Esophagus muscularis mucosa (tissue), 4 donors: Measurements from ENCODE around the gene ERI2. TPM values are rescaled to one million over a fixed set of nuclear protein-coding genes. Genes with fewer than 3 reads are reported as not detected.

Source experiments
- DNase-seq: peaks from one replicate; pipeline ENCODE4 v3.0.0-alpha.2; 2017; ENCODE audit errors: extremely low spot score
- H3K27ac ChIP-seq, 4 donors: fragments of 200-600 bp; sonication (generic); replicated peaks in 1 of 4; 1 replicate in 3 of 4; 2 replicates in 1 of 4; pipeline ENCODE4 v1.5.1; 2016 to 2019; ENCODE audit warnings: mild to moderate bottlenecking in 1 of 4
- H3K27me3 ChIP-seq, 4 donors: fragments of 200-600 bp; sonication (generic); one replicate each; pipeline versions ENCODE4 v1.5.1 to v1.6.0; 2016 to 2019
- H3K36me3 ChIP-seq, 4 donors: fragments of 200-600 bp; sonication (generic); one replicate each; pipeline ENCODE4 v1.5.1; 2016 to 2019
- H3K4me1 ChIP-seq, 4 donors: fragments of 200-600 bp; sonication (generic); one replicate each; pipeline ENCODE4 v1.5.1; 2016 to 2019
- H3K4me3 ChIP-seq, 4 donors: fragments of 200-600 bp; sonication (generic); 1 replicate in 2 of 4; 2 replicates in 2 of 4; pipeline ENCODE4 v1.5.1; 2016 to 2019; ENCODE audit warnings: mild to moderate bottlenecking in 4 of 4, moderate library complexity in 1 of 4
- H3K9me3 ChIP-seq, 4 donors: fragments of 200-600 bp; sonication (generic); 1 replicate in 3 of 4; 2 replicates in 1 of 4; pipeline ENCODE4 v1.5.1; 2016 to 2019
- EP300 ChIP-seq: sonication (generic); formaldehyde crosslinking; IDR thresholded peaks from one replicate; pipeline ENCODE4 v1.6.1; 2017; ENCODE audit warnings: antibody characterized with exemption
- POLR2A ChIP-seq: fragments of 450-650 bp; IDR thresholded peaks from one replicate; pipeline ENCODE4 v1.6.1; 2017; ENCODE audit warnings: antibody characterized with exemption, moderate library complexity, mild to moderate bottlenecking, low read depth
- POLR2AphosphoS5 ChIP-seq, 2 donors: sonication (generic); formaldehyde crosslinking; IDR thresholded peaks; one replicate each; pipeline ENCODE4 v1.6.1; 2017; ENCODE audit warnings: antibody characterized with exemption in 2 of 2
- WGBS: methylation state at CpG from one replicate; pipeline ENCODE4 v1.1.5; 2018; 5-methylcytosine and 5-hydroxymethylcytosine counted together
- intact Hi-C: fragments of 100-400 bp; cut with DNase I; formaldehyde crosslinking; loops from one replicate; pipeline ENCODE4 v1.15.1; 2023
- total RNA-seq, 4 donors: library from RNA; depleted of rRNA; stranded (reverse); fragments of >200 nt; gene quantifications; one replicate each; pipeline versions ENCODE4 v1.1.0 to v1.2.1, GENCODE V29; 2016
- TF ChIP-seq, protein P1 (sequence below), 3 experiments: fragments of 200-600 bp in 2 of 3; fragments of 450-650 bp in 1 of 3; sonication (generic) in 2 of 3; IDR thresholded peaks; one replicate each; pipeline ENCODE4 v1.5.1; 2017 to 2019; ENCODE audit warnings: antibody characterized with exemption in 3 of 3, mild to moderate bottlenecking in 2 of 3, moderate library complexity in 1 of 3

Gene ERI2
- total RNA-seq, 4 donors from 2014 or later: 8.3 to 21.2 (median 13.6) TPM

DNA sequence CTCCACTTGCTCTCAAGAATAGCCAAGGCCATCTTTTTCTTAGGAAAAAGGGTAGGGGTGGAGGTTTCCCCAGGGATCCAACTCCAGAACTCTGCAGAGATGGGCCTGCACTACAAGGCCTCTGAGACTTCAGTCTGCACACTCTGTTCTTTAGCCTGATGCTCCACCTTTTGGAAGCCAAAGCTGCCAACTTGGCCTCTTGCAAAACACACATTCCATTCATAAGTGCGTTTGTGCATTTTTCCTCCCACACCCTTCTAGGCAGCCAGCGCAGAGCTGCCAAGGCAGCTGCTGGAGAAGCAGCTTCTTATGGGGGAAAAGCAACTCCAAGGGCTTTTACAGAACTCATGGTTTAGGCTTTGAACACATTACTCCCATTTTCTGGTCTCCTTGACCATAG lies 45.3 kb upstream of the ERI2 start:
- peaks cover 0 to 17% (median 10%) of the 10 kb centered on the region in 4 donors for H3K36me3 ChIP-seq
- H3K27ac ChIP-seq: peak overlapping the region; percentile 79 to 91 (median 85)
- intact Hi-C loops: loop anchor here (1.0 kb wide), 1 partner anchor 49 kb away; the partner anchor contains the start of genes DCUN1D3 and LYRM1
- H3K4me3 ChIP-seq: no peak overlapping the region
- no peaks in the 10 kb centered on the region for H3K27me3 ChIP-seq
- peaks cover 46 to 51% (median 49%) of the 10 kb centered on the region in 4 donors for H3K4me1 ChIP-seq
- WGBS: 13% methylated on average over 2 of the region's 2 CpGs
- TF ChIP-seq EP300 (peak; percentile 65), POLR2AphosphoS5 (IDR thresholded peaks at IDR 0.05) (peak; percentile 94 to 96), POLR2A (no peak)
- TF ChIP-seq, protein P1, sequence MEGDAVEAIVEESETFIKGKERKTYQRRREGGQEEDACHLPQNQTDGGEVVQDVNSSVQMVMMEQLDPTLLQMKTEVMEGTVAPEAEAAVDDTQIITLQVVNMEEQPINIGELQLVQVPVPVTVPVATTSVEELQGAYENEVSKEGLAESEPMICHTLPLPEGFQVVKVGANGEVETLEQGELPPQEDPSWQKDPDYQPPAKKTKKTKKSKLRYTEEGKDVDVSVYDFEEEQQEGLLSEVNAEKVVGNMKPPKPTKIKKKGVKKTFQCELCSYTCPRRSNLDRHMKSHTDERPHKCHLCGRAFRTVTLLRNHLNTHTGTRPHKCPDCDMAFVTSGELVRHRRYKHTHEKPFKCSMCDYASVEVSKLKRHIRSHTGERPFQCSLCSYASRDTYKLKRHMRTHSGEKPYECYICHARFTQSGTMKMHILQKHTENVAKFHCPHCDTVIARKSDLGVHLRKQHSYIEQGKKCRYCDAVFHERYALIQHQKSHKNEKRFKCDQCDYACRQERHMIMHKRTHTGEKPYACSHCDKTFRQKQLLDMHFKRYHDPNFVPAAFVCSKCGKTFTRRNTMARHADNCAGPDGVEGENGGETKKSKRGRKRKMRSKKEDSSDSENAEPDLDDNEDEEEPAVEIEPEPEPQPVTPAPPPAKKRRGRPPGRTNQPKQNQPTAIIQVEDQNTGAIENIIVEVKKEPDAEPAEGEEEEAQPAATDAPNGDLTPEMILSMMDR (IDR thresholded peaks at IDR 0.05): no peak
- DNase-seq: peak; percentile 94
- H3K9me3 ChIP-seq: no peaks in the 10 kb centered on the region

DNA sequence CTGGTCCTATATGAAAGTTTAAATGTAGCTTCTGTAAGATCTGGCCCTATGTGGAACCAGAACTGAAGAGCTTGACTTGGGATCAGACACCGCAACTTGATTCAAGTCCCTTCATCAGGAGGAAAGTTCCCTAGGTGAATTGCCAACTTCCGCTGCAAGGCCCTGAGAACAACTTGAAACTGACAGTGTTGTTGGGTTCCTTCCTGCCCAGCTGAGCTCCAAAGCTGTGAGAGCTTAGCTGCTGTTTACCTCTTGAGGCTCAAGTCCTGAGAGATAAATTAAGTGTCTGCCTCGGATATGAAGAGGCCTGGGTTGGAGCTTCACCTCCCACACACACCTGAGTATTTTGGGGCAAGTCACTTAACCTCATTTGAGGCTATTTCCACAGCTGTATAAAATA lies 44.7 kb upstream of the ERI2 start:
- 70% methylated on average over 3 of the region's 3 CpGs for WGBS
- Histone ChIP-seq H3K27me3 (no peaks in the 10 kb centered on the region), H3K36me3 (peaks cover 0 to 14% (median 9%) of the 10 kb centered on the region in 4 donors), H3K9me3 (no peaks in the 10 kb centered on the region), H3K27ac (peak overlapping the region; percentile 79 to 91 (median 85)), H3K4me1 (peaks cover 46 to 51% (median 49%) of the 10 kb centered on the region in 4 donors), H3K4me3 (no peak overlapping the region)
- intact Hi-C loops: loop anchor here (1.0 kb wide), 1 partner anchor 49 kb away; the partner anchor contains the start of genes DCUN1D3 and LYRM1
- TF ChIP-seq POLR2A (no peak), POLR2AphosphoS5 (IDR thresholded peaks at IDR 0.05) (peak in 1 of 2 donors; percentile 36), EP300 (no peak)
- TF ChIP-seq, protein P1 (IDR thresholded peaks at IDR 0.05): no peak
- no peak for DNase-seq

DNA sequence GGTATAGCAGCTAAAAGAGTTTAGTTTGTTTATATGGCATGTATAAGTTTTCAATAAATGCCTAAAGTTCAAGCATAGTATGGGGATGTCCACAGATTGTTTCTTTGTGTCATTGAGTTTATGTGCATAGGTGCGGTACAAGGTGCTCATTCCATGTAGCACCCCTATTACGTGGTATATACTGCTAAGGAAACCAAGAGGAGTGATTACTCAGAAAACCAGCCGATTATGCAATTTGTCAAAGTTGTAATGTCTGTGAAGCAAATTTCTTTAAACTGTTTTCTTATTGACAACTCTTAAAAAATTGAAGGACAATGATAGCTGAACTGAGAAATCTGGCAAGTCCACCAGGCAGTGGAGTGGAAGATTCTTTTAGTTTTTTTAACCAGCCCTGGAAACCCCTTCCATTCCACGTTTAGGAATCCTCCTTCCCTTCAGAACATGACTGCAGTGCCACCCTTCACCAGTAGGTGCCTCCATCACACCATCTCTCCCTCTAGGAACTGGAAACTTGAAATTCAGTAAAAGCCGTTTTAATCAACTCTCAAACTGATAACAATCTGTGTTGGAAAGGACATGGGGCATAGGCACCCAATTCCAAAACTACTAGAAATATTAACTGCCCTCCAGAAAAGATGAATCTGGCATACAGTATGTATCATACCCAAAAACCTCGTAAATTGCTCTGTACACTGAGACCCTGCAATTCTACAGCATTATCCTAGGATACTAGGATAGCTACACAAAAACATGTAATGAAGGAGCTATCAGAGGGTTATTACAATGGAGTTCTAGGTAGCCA lies 43.5 kb upstream of the ERI2 start:
- Histone ChIP-seq H3K4me1 (peaks cover 46 to 51% (median 49%) of the 10 kb centered on the region in 4 donors), H3K9me3 (no peaks in the 10 kb centered on the region), H3K36me3 (peaks cover 0 to 2% (median under 1%) of the 10 kb centered on the region in 4 donors), H3K27ac (peak overlapping the region; percentile 79 to 91 (median 85)), H3K27me3 (no peaks in the 10 kb centered on the region), H3K4me3 (no peak overlapping the region)
- WGBS: 43% methylated on average over 6 of the region's 6 CpGs
- TF ChIP-seq EP300 (no peak), POLR2AphosphoS5 (IDR thresholded peaks at IDR 0.05) (peak in 1 of 2 donors; percentile 4), POLR2A (no peak)
- TF ChIP-seq, protein P1 (IDR thresholded peaks at IDR 0.05): peak in 2 of 3 experiments; percentile 98 to 99
- DNase-seq: no peak
- intact Hi-C loops: loop anchor here (1.0 to 10.0 kb wide), 2 partner anchors 95 to 234 kb away; no protein-coding TSS in a partner anchor

DNA sequence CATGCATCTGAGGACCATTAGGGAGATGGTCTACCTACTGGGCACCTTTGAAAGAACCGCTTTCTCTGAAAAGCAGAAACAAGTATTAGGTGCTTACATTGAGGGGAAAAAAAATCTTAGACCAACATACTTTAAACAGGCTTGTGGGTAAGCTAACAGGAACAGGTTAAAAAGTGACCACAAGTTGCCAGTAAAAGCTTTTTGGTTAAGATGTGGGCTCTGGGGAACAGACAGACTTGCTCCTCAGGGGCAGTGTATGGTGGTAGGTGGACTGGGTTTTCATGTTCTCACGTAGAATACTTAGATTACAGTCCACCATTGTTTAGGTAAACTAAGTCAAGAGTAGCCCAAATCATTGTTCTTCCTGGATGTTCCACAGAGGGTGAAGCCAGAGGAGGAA lies 41.3 kb upstream of the ERI2 start:
- Histone ChIP-seq H3K9me3 (no peaks in the 10 kb centered on the region), H3K27ac (no peak overlapping the region), H3K4me3 (no peak overlapping the region), H3K4me1 (peaks cover 29 to 32% (median 31%) of the 10 kb centered on the region in 4 donors), H3K27me3 (no peaks in the 10 kb centered on the region), H3K36me3 (no peaks in the 10 kb centered on the region)
- TF ChIP-seq EP300 (no peak), POLR2A (no peak), POLR2AphosphoS5 (IDR thresholded peaks at IDR 0.05) (no peak)
- TF ChIP-seq, protein P1 (IDR thresholded peaks at IDR 0.05): no peak
- intact Hi-C loops: loop anchor here (10.0 kb wide), 1 partner anchor 97 kb away; no protein-coding TSS in a partner anchor
- 89% methylated on average over 2 of the region's 2 CpGs for WGBS
- no peak for DNase-seq
